T47D (cell line): ENCODE data around the gene DOCK8.

Source experiments
- DNase-seq, 2 experiments: peaks; one replicate each; pipeline versions ENCODE4 v3.0.0 to v3.0.0-alpha.2; 2011 to 2012; ENCODE audit warnings: low read depth in 1 of 2, low spot score in 1 of 2
- JUND ChIP-seq: IDR thresholded peaks from 2 replicates; pipeline ENCODE4 v1.6.1; 2012; ENCODE audit warnings: low read depth
- in situ Hi-C: cut with HindIII; loops from 2 replicates; pipeline ENCODE4 v1.10.0; 2016; ENCODE audit warnings: low sequenced_read_pairs, low pct_unique_long_range_greater_than_20kb

The DOCK8 gene

GRCh38 chr9:350384-350783 is 135.7 kb downstream of the DOCK8 start:
- no peak for DNase-seq
- TF ChIP-seq JUND, result no peak
- in situ Hi-C loops, result no loop called here

GRCh38 chr9:351916-352315 is 137.3 kb downstream of the DOCK8 start:
- in situ Hi-C loops, result no loop called here
- TF ChIP-seq JUND, result no peak
- DNase-seq, result no peak

GRCh38 chr9:353077-353476 is 138.4 kb downstream of the DOCK8 start:
- in situ Hi-C loops, result no loop called here
- DNase-seq, result peak in 1 of 2 experiments; percentile 45
- no peak for TF ChIP-seq JUND

- in situ Hi-C loops, result no loop called here
- TF ChIP-seq JUND, result no peak
- DNase-seq, result no peak
These were observed 139.8 kb downstream of the DOCK8 start for GRCh38 chr9:354453-354852.

GRCh38 chr9:357560-357959 is 142.9 kb downstream of the DOCK8 start:
- TF ChIP-seq JUND, result no peak
- in situ Hi-C loops, result no loop called here
- no peak for DNase-seq

- TF ChIP-seq JUND, result no peak
- in situ Hi-C loops, result no loop called here
- DNase-seq, result no peak
These were observed 148.1 kb downstream of the DOCK8 start for GRCh38 chr9:362561-363273.

GRCh38 chr9:363274-363612 is 148.6 kb downstream of the DOCK8 start:
- DNase-seq, result no peak
- no peak for TF ChIP-seq JUND
- in situ Hi-C loops, result no loop called here

GRCh38 chr9:365436-365835 is 150.8 kb downstream of the DOCK8 start:
- in situ Hi-C loops, result no loop called here
- no peak for TF ChIP-seq JUND

GRCh38 chr9:366620-367019 is 152.0 kb downstream of the DOCK8 start:
- in situ Hi-C loops, result no loop called here
- no peak for TF ChIP-seq JUND
- DNase-seq, result no peak

More at GRCh38 chr9:365436-365835, 150.8 kb downstream of the DOCK8 start:
- DNase-seq, result no peak

GRCh38 chr9:370086-370485 is 155.4 kb downstream of the DOCK8 start:
- TF ChIP-seq JUND, result no peak
- in situ Hi-C loops, result no loop called here
- DNase-seq, result no peak

- no peak for DNase-seq
- in situ Hi-C loops, result no loop called here
- TF ChIP-seq JUND, result no peak
These were observed 156.7 kb downstream of the DOCK8 start for GRCh38 chr9:371349-371748.

- TF ChIP-seq JUND, result no peak
- DNase-seq, result no peak
- in situ Hi-C loops, result no loop called here
These were observed 157.5 kb downstream of the DOCK8 start for GRCh38 chr9:372128-372527.

GRCh38 chr9:373759-374206 is 159.1 kb downstream of the DOCK8 start:
- in situ Hi-C loops, result no loop called here
- no peak for TF ChIP-seq JUND
- DNase-seq, result no peak

- no peak for TF ChIP-seq JUND
- DNase-seq, result no peak
These were observed 160.1 kb downstream of the DOCK8 start for GRCh38 chr9:374736-375135.

GRCh38 chr9:376115-376514 is 161.4 kb downstream of the DOCK8 start:
- TF ChIP-seq JUND, result no peak
- no peak for DNase-seq
- in situ Hi-C loops, result no loop called here

More at GRCh38 chr9:374736-375135, 160.1 kb downstream of the DOCK8 start:
- in situ Hi-C loops, result no loop called here
